ENCODE data around the gene GNGT1.
"Not testable (repeated sequence)": the region's sequence is repeated elsewhere in the genome, so short reads cannot be mapped to it uniquely, and the experiment has no call there.

GNGT1 gene

DNA sequence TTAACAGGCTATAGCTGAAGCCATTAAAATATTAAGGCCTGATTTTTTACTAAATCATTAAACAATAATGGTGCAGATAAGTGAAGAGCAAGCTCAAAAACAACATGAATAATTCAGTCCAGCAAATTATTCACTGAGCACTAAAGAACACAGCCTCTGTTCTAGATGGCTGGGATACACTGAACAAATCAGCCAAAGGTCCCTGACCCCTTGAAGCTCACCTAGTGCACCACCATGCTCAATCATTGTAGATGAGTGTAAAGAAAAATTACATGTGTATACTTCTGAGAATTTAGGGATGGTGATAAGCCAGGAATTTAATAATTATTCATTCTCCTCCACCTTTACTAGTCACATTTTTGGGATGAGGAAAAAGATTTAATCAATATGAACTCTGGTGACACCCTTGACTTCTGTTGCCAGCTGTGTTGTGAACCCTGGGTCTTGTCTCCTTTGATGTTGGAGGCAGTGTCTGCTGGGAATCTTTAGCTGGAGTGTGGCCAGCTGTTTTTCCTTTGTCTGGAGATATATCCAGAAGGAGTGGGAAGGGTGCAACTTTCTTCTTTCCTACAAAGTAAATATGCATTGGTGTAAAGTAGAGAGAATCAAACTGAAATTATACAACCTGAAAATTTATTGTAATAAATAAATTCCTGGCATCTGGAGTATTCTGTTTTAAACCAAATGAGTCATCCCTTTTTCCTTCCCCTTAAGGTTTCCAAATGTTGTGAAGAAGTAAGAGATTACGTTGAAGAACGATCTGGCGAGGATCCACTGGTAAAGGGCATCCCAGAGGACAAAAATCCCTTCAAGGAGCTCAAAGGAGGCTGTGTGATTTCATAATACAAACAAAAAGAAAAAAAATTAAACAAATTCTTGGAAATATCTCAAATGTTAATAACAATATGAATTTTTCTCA, 4.0 kb downstream of the GNGT1 start:
- no peak for DNase-seq (ENCODE audit: low spot score)

DNA sequence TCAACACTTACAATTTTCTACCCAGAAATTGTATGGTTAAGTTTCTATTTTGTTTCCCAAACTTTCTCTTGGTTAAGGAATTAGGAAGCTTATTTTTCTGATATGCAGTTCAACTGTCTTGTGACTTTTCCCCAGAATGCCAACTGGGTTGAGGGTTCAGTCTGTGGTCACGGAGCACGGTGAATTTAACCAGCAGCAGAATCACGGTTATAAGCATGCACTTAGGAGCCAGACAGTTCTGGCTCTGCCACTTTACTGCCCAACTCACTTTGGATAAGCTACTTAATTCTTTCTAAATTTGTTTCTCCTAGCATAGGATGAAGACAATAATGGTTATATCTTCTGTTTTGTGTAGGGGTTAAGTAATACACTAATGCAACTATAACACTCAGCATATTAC, 4.9 kb downstream of the GNGT1 start:
- not testable (repeated sequence) for DNase-seq (ENCODE audit: low spot score)

- DNase-seq (ENCODE audit: low spot score), result not testable (repeated sequence)
These were observed 5.3 kb downstream of the GNGT1 start for GRCh38 chr7:93911661-93912060.

- no peak for DNase-seq (ENCODE audit: low spot score)
These were observed 6.8 kb downstream of the GNGT1 start for GRCh38 chr7:93913197-93913596.

- DNase-seq (ENCODE audit: low spot score), result no peak
These were observed 8.3 kb downstream of the GNGT1 start for GRCh38 chr7:93914581-93915066.

GRCh38 chr7:93915206-93915842, 9.0 kb downstream of the GNGT1 start:
- DNase-seq (ENCODE audit: low spot score), result not testable (repeated sequence)

DNA sequence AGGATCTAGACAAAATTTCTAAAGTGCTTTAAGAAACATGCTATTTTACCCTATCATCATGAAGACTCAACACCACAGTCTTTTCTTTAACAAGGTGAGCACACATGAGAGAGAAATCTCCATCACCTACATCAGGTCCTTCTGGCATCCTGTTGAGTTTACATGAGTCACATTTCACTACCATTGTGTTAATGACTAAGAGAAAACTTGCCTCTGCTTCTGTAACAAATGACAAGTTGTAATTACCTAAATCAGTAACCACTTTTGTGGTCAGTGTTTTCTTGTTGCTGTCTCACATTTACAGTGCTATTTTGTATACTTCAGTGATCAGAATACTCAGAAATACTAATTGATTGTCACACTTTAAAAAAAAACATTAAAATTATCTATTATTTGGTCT, 9.5 kb downstream of the GNGT1 start:
- not testable (repeated sequence) for DNase-seq (ENCODE audit: low spot score)

GRCh38 chr7:93916315-93916714, 9.9 kb downstream of the GNGT1 start:
- DNase-seq (ENCODE audit: low spot score), result not testable (repeated sequence)

GRCh38 chr7:93920496-93921182, 14.3 kb downstream of the GNGT1 start:
- DNase-seq (ENCODE audit: low spot score), result no peak

GRCh38 chr7:93921186-93921585, 14.8 kb downstream of the GNGT1 start:
- no peak for DNase-seq (ENCODE audit: low spot score)

GRCh38 chr7:93921607-93922566, 15.5 kb downstream of the GNGT1 start, which contains the start of gene GNG11:
TSS of gene GNG11 (plus strand) at chr7:93921735. CDS start at chr7:93922138, 403 bp downstream.
- peak; percentile 7 for DNase-seq (ENCODE audit: low spot score)

- DNase-seq (ENCODE audit: low spot score), result no peak
These were observed 16.9 kb downstream of the GNGT1 start for GRCh38 chr7:93923296-93923695.

- DNase-seq (ENCODE audit: low spot score), result no peak
These were observed 17.6 kb downstream of the GNGT1 start for GRCh38 chr7:93923942-93924341.

- no peak for DNase-seq (ENCODE audit: low spot score)
These were observed 20.4 kb downstream of the GNGT1 start for GRCh38 chr7:93926800-93927199.

DNA sequence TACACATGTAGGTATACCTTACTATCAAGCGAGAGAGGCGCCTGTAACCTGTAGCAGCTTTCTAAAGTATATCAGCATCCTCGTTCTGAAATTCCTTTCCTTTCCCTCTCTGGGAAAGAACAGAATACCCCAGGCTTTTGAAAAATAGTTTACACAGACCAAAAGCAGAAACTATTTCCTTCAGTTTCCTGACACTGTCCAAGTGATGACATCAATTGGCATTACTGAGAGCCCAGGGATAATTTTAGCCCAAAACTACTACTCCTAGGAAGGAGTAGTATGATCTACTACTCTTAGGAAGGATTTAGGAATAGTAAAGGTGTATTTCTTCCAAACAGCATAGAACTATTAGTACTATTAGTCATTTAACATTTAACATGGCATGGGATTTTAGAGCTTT, 21.2 kb downstream of the GNGT1 start:
- DNase-seq (ENCODE audit: low spot score), result no peak

DNA sequence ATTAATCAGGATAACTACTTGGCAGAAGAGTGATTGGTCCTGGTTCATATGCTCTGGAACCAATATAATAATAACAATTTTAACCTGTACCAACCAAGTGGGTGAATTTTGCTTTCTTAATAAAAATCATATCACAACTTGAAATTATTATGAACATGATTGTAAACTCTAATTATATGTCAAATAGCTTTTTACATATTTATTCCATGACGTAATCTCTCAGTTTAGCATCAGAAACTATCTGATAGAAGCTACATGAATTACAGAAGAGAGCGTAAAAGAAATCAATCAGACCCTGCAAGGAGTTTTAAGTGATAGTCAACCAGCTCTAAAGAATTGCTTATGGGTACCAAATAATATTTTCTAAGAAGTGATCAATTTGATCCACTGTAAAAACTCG, 25.3 kb downstream of the GNGT1 start:
- no peak for DNase-seq (ENCODE audit: low spot score)

GRCh38 chr7:93933156-93933555, 26.8 kb downstream of the GNGT1 start:
- no peak for DNase-seq (ENCODE audit: low spot score)

DNA sequence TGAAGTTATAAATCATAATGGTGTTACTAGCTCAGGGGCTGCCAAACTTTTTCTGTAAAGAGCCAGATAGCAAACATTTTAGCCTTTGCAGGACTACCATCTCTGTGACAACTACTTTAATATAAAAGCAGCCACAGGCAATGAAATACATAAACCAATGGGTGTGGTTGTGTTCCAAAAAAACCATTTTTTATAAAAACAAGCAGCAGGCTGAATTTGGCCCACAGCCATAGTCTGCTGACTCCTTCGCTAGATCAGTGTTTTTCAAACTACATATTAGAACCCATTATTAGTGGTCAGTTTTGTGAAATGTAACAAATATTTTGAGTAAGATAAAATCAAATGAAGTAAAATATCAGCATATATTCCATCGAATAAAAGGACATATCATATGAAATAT, 28.7 kb downstream of the GNGT1 start:
- no peak for DNase-seq (ENCODE audit: low spot score)

DNA sequence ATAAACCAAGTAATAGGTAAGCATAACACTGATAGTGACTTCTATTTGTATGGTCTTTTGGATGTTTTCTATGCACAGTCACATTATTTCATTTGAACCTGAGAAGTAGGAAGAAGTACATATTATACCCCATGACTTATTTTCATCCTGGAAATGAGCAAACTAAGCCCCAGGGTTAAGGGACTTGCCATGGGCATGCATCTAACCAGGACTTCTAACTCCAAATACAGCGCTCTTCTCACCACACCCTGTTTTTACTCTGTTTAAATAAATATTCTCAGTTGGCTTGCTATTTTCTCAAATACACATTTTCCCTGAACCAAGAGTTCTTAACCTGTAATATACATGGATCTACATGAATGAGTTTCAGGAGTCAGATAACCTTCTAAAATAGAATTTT, 31.5 kb downstream of the GNGT1 start:
- no peak for DNase-seq (ENCODE audit: low spot score)

- no peak for DNase-seq (ENCODE audit: low spot score)
These were observed 31.9 kb downstream of the GNGT1 start for GRCh38 chr7:93938293-93938692.

DNA sequence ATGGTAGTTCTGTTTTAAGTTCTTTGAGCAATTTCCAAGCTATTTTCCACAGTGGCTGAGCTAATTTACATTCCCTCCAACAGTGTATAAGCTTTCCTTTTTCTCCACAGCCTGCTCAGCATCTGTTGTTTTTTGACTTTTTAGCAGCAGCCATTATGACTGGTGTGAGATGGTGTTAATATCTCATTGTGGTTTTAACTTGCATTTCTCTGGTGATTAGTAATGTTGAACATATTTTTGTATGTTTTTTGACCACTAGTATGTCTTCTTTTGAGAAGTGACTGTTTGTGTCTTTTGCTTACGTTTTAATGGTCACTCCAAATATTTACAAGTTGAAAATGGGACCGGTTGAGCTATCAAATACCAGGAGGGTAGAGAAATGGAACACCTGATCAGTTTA, 35.6 kb downstream of the GNGT1 start:
- DNase-seq (ENCODE audit: low spot score), result no peak

Data from cerebellar cortex (tissue), 1 donor.